Activated CD8-positive, alpha-beta memory T cell treated with anti-CD3 and anti-CD28 coated beads, Interleukin-2, amount 50 U/mL, for 24 hours (primary cell): ENCODE measurements around the gene CELF2.

Experiments used
- DNase-seq: peaks from one replicate; pipeline ENCODE4 v3.0.0-alpha.2; 2020; ENCODE audit errors: extremely low read depth

Gene CELF2

GRCh38 chr10:11058965-11059364 lies 41.3 kb downstream of the CELF2 start:
- no peak for DNase-seq

GRCh38 chr10:11063856-11064255 lies 46.2 kb downstream of the CELF2 start:
- no peak for DNase-seq

DNA sequence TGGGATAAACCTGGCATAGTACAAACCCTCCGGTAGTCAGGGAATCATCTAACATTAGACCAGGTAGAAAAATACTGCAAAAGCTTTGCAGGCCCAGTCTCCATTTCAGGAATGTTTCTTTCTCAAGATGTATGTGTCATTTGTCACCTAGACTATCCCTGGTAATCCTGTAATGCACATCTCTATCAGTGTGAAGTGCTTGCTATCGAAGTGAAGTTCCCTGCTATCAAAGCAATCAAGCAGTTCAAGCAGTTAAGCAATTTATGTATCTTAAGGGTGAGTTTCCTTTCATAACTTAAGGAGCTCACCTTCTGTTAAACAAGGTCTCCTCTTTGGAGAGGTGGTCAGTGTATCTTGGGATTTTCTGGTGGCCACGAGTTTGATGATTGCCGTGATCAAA lies 47.2 kb downstream of the CELF2 start:
- no peak for DNase-seq

DNA sequence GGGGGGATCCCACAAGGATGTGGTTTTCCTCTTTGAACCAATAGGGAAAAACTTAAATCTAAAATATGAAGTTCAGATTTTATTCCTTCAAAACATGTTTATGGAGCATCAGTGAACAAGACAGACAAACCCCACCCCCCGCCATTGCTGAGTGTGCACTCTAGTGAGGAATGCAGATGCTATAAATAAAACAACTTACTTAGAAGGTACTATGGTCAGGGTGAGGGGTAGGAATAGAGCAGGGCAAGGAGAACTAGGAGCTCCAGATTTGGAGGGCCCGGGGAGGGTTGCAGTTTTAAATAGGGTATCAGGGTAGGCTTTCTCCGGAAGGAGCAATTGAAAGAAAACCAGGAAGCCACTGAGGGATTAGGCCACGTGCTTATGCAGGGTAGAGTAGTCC lies 47.9 kb downstream of the CELF2 start:
- DNase-seq, result no peak

DNA sequence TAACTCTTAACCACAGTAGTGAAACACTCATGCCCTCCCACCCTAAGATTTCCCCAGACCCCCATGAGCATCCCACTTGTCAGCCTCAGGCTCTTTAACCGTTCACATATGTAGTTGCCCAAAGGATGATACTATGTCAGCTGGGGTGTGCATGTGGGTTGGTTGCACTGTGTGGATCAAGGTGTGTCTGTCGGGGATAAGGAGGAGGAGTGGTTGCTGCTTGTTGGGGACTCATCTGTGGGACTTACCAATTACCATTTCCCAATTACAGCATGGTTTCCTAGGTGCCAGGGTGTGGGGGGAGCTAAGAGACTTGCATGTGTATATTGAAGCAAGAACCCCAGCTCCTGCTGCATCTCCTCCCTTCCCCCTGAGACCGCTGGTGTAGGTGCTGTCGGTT lies 48.8 kb downstream of the CELF2 start:
- no peak for DNase-seq

- no peak for DNase-seq
Measured at GRCh38 chr10:11068861-11069633, 51.4 kb downstream of the CELF2 start.

GRCh38 chr10:11073410-11073809 lies 55.7 kb downstream of the CELF2 start:
- no peak for DNase-seq

DNA sequence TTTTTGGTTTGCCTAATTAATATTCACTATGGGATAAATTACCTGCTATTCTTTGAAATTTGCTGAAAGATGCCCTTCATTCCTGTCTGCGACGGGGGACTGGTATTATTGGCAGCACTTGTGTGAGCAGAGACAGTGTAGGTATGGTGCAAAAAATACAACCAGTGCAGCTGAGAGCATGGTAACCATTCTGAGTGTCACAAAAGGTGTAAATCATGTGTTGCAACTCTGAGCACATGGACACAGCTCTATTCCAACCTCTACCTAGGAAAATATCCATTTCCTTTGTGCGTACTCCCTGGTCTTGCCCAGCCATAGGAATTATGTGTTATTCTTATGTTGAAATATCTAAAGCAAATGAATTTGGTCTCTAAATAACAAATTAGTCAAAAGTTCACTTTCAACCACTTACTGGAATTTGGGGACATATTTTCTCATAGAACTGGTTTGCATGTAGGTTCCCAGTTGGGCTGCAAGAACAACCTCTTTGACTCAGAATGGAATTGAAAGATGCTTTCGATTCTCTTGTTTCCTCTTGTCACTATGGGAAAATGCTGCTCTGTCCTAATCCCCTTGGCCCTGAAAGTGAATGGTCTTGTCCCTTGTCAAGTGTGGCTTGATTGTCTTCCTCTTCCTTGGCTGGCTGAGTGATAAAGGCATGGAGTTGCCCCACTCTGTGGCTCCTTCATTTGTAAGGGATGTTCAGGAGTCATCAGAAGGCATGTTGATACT lies 57.0 kb downstream of the CELF2 start:
- no peak for DNase-seq

DNA sequence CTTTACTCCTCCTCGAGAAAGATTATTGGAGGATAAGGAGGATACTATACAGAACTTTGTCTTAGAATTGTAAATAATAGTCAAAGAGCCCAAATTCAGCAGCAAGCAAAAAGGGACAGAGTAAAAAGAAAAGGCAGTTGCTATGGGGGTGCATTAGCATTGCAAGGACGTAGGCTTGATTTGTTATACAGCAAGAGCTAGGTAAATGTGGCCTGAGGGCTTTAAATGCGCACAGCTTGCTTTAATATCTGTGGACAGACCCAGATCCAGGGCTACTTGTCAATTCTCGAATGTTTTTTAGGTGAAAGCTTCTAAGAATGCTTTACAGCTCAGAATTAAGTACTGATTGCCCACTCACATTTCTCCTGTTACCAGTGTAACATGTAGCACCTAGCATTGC lies 58.5 kb downstream of the CELF2 start:
- DNase-seq, result no peak

DNA sequence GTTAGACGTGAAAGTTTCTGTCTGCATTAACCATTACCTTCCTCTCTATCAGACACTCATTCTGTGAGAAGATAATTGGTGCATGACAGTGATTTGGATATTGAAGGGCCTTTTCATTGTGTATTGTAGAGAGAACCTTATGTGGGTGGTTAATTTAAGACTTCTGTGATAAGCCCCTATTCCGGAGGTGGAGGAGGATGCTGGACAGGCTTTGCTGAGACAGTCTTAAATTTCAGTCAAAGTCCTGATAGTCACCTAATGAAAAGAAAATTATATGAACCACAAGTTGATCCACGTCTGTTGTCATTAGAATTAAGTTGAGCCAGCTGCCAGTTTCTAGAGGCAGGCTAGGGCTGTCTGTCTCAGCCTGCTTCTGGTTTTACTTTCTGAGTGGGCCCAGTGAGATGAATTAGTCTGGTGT lies 62.9 kb downstream of the CELF2 start:
- DNase-seq, result no peak

GRCh38 chr10:11081408-11081807 lies 63.7 kb downstream of the CELF2 start:
- DNase-seq, result no peak

- no peak for DNase-seq
Measured at GRCh38 chr10:11082526-11082925, 64.9 kb downstream of the CELF2 start.

- DNase-seq, result no peak
Measured at GRCh38 chr10:11083051-11083450, 65.4 kb downstream of the CELF2 start.

DNA sequence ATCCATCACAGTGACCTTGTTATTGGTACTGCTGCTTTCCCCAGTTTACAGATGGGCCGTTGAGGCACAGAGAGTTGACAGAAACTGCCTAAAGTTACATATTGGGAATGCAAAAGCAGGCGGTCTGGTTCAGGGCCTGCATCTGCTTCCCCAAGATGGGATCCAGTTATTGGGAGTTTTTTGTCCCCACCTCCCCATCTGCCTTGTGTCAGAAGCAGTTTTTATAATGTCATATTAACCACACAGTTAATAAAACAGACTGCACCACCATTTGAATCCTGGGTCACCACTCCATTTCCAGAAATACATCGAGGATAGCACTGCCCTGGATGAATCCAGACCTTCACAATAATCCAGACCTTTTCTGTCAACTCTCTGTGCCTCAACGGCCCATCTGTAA lies 67.9 kb downstream of the CELF2 start:
- no peak for DNase-seq

GRCh38 chr10:11086177-11086840 lies 68.6 kb downstream of the CELF2 start:
- no peak for DNase-seq

DNA sequence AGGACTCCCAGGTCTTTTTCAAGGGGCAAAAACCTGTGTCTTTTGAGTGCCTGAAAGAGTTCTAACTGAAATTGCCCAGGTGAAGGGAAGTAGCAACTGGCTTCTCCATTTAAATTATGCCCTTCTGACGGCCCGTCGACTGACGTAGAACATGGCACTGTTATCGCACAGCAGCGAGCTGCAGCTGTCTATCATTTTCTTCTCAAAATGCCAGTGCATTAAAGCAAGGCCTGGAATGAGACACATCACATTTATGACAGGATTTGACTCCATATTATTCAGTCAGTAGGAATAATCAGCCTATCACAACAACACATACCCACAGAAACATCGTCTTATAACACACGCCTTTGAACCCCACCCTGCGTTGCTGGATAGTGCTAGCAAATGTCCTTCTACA lies 69.7 kb downstream of the CELF2 start:
- no peak for DNase-seq

DNA sequence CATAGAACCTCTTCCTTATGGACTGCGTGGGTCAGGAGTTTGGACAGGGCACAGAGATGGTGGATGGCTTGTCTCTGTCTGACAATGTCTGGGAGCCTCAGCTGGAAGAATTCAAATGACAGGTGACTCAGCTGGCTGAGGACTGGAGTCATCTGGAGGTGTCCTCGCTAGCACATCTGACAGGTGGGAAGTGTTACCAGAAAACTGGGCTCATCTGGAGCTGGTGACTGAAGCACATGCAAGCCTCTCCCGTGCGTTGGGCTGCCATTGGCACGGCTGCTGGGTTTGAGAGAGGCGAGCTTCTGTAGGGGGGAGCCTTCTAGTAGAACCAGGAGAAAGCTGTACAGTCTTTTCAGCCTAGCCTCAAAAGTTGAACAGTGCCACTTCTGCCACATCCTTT lies 71.0 kb downstream of the CELF2 start:
- no peak for DNase-seq

DNA sequence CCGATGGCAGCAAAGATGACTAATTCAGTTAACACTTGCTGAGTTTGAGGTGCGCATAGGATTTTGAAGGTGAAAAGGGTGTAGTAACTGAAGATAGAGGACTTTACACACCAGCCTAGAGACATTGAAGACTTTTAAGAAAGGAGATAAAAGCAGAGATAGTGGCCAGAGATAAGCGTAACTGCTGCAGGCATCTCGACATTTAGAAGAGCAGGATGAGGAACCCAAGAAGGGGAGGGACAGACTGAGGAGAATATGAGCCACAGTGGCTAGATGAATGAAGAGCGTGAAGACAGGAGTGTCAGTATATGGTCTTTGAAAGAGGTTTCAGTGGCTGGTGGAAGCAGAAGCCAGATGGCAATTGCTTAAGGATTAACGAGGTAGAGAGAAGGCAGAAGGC lies 71.6 kb downstream of the CELF2 start:
- DNase-seq, result no peak

DNA sequence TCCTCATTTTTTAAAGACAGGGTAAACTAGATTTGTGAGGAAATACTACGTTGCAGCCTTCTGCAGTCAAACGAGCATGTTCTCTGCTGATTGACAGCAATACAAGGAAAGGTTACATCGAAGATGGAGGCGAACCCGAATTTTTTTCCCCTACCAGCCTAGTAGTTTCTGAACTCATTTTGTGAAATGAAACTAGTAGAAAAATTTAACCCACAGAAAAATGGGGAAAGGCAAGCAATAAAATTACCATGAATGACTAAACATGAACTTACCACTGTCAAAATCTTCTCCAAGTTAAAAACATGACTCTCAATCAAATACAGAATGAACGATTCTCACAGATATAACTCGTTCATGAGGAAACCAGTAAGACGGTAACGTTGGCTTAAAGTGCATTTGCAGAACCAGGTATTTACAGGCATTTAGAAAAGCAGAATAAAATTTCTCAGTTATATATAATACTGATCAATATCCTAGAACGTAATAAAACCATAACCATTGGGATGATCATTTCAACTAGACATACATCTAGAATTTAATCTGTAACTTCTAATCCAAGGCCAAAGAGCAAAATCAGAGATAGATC lies 73.9 kb downstream of the CELF2 start:
- DNase-seq, result no peak

DNA sequence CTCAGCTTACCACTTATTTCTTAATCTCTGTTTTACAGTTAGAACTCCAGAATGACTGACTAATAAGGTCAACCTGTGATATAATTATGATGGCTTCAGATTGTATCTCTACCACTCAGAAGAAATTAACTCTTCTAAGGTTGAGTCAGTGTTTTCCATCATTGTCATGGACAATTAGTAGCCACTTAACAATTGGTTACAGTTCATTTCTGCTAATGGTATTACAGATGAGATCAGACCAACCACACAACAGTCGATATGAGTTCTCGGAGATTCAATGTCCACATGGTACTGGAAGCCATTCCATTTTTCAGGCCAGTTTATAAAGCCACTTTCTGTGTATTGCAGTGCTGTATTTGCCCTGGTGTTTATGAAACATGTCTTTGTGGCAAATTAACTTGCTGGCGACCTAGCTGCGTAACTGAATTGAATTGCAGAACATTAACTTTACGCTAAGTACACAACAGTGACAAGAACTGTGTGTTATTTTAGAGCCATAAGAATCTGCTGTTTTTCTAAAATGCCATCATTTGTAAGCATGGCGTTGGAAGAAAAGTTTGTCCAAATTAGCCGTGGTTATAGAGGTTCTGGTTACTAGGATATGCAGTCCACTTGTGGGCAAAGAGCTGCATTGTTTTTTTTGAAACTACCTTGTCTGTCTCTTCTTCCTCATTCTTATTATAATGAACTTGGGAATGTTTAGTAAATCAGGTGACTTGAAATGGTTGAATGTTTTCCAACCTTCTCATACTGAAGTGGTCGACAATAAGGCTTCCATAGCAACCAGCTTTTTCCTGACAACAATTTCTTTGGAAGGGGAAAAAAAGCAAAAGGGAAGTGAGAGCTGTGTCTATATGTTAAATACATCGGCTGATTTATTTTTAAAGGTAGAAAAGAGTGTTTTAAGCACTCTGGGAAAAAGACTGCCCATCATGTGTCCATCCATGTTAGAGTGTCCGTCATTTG lies 76.4 kb downstream of the CELF2 start:
- DNase-seq, result no peak

- DNase-seq, result no peak
Measured at GRCh38 chr10:11095374-11095801, 77.7 kb downstream of the CELF2 start.
